ENCODE measurements around the gene ADAMTS7.
"Not testable (repeated sequence)": the region's sequence is repeated elsewhere in the genome, so short reads cannot be mapped to it uniquely, and the experiment has no call there.

Gene ADAMTS7

DNA sequence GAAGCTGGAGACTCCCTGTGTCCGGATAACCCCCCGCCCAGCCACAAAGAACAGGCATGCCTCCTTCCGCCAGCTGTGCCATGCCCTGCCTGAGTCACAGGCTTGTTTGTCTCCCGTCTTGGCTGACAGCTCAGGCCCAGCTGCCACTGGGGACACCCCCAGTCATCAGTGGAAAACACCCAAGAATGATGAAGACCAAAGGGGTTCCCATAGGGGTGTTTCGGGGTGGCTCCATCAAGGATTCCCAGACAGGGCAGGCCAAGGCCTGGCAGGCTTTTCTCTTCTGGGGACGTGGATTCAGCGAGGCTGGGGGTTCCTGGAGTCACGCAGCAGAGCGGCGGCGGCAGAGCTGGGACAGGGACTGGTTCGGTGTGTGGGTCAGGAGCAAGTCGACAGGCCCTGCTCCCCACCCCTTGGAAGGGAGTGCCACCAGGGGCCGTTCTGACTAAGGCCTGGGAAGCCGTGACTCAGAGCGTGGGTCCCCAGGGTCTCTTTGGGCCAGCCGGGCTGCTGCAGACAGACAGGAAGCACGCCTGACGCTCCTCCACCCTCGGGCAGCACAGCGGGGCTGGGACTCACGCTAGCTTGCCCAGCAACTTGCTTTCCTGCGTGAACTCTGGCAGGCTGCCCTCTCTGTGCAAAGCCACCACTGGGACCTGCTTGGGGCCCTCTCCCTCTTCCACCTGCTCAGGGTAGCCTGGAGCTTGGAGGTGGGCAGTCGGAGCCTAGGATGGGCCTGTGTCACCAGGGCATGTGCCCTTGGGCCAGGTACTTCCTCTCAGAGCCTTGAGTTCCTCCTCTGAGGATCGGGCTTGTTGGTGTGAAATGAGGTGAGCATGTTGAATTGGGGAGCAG, 54.3 kb downstream of the ADAMTS7 start:
- Mint-ChIP-seq H3K4me3 (peak overlapping the region; percentile 74), H3K4me1 (peaks cover 61% of the 10 kb centered on the region), H3K27ac (peak overlapping the region; percentile 96)
- not testable (repeated sequence) for H3K36me3 Mint-ChIP-seq, H3K9me3 Mint-ChIP-seq, H3K27me3 Mint-ChIP-seq
- ATAC-seq = peak; percentile 89

- ATAC-seq = peak; percentile 51
These were observed 55.2 kb downstream of the ADAMTS7 start for GRCh38 chr15:78755900-78756591.

DNA sequence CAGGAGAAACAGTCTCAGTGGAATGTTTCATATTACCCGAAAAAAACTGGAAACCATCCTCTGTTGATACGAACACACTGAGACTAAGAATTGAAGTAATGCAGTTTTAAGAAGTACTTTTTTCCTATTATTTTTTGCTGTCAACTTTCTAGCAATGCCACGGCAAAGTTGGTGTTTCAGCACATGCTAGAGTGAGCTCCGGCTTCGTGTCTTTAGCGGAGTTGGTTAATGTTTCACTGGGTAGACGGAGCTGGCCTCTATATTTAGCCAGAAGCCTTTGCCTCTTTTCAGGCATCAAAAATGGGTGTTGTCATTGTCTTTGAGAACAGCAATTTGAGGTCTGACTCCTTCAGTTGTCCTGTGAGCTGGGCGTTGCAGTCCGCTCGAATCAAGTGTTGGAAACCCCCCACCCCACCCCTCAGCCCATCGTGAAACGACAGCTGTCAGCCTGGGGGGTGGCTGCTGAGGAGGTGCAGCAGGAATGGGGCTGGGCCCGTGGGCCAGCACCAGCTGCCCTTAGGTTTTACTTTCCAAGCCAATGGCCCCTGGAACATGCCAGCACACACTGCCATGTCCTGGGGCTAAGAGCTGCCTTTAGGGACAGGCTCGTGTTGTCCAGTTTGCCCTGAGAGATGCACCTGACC, 56.5 kb downstream of the ADAMTS7 start:
- H3K4me3 Mint-ChIP-seq, H3K36me3 Mint-ChIP-seq, H3K27me3 Mint-ChIP-seq, H3K27ac Mint-ChIP-seq, H3K9me3 Mint-ChIP-seq, ATAC-seq: not testable (repeated sequence)
- peaks cover 50% of the 10 kb centered on the region for H3K4me1 Mint-ChIP-seq

More at GRCh38 chr15:78755900-78756591, 55.2 kb downstream of the ADAMTS7 start:
- Mint-ChIP-seq H3K4me1 (peaks cover 56% of the 10 kb centered on the region), H3K27ac (peak overlapping the region; percentile 96), H3K4me3 (peak overlapping the region; percentile 61)
- H3K9me3 Mint-ChIP-seq, H3K27me3 Mint-ChIP-seq, H3K36me3 Mint-ChIP-seq: not testable (repeated sequence)

- not testable (repeated sequence) for H3K9me3 Mint-ChIP-seq
These were observed 57.3 kb downstream of the ADAMTS7 start for GRCh38 chr15:78753751-78754535.

DNA sequence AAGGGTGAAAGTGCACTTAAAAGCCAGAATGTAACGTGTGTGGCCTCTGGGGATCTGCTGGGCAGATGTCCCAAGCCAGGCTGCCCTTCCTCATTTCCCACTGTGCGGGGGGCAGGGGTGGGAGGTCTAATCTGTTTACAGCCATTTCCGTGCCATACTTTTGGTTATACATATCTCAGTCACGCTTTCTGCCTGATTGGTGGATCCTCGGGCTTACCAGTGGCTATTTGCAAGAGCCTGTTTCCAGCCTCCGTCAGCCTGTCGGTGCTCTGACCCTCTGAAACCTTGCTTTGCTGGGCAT, 58.0 kb downstream of the ADAMTS7 start:
- H3K9me3 Mint-ChIP-seq, H3K36me3 Mint-ChIP-seq, ATAC-seq, H3K27ac Mint-ChIP-seq, H3K27me3 Mint-ChIP-seq, H3K4me3 Mint-ChIP-seq: not testable (repeated sequence)
- H3K4me1 Mint-ChIP-seq = peaks cover 38% of the 10 kb centered on the region

More at GRCh38 chr15:78753751-78754535, 57.3 kb downstream of the ADAMTS7 start:
- H3K36me3 Mint-ChIP-seq, H3K27me3 Mint-ChIP-seq, H3K4me3 Mint-ChIP-seq, ATAC-seq, H3K27ac Mint-ChIP-seq: not testable (repeated sequence)
- peaks cover 44% of the 10 kb centered on the region for H3K4me1 Mint-ChIP-seq

DNA sequence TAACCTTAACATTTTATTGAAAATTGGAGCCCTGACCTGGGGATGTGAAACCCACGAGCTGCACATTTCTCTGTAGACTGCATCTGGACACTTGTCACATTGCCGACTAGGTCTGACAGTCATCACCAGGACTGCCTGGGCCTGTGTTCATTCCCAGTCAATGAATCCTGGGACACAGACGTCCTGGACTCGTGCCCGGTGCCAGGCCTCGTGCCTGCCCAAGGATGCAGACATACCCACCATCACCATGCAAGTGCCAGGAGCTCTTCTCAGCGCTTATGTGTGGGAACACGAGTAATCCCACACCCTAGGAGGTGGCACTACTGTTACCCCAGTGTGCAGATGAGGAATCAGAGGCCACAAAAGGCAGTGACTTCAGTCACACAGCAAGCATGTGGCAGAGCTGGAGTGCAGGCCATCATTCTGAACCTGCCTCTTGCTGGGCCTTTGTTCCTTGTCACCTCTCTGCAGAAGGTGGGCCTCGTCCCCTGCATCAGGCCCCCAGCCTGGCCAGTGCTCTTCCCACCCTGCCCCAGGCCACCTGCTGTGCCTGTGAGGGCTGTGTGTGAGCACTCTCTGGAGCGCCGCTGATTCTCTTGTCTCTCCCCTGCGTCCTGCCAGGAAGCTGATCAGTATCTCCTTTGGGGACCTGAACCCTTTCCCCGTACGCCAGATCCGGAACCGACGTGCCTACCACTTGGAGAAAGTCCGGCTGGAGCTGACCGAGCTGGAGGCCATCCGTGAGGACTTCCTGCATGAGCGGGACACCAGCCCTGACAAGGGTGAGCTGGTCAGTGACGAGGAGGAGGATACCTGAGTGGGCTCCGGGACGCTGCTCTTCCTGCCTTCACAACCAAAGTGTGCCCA, 58.5 kb downstream of the ADAMTS7 start:
- H3K27me3 Mint-ChIP-seq = no peaks in the 10 kb centered on the region
- H3K27ac Mint-ChIP-seq = no peak overlapping the region
- ATAC-seq = no peak
- H3K9me3 Mint-ChIP-seq = no peaks in the 10 kb centered on the region
- peaks cover 32% of the 10 kb centered on the region for H3K4me1 Mint-ChIP-seq
- no peak overlapping the region for H3K4me3 Mint-ChIP-seq
- H3K36me3 Mint-ChIP-seq = no peaks in the 10 kb centered on the region

DNA sequence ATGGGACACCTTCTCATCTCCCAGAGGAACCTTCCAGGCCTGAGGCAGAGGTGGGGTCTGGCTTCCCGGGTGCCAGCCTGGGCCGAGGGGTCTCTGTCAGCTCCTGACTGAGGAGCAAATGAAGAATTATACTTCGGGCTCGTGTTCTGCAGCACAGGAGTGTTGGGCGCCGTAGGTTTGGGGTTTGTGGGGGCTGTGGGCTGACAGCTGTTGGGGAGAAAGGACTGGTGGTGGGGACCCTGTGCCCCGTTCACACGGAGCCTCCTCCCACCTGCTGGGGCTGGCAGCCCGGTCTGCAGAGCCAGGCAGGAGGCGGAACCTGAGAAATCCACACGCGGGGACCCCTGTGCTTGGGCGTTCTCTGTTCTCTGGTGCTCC, 59.7 kb downstream of the ADAMTS7 start:
- Mint-ChIP-seq H3K36me3 (no peaks in the 10 kb centered on the region), H3K27me3 (no peaks in the 10 kb centered on the region), H3K4me3 (no peak overlapping the region), H3K4me1 (peaks cover 20% of the 10 kb centered on the region), H3K27ac (no peak overlapping the region), H3K9me3 (no peaks in the 10 kb centered on the region)
- ATAC-seq = no peak

- H3K27ac Mint-ChIP-seq = peak overlapping the region; percentile 77
- ATAC-seq = peak; percentile 97
- not testable (repeated sequence) for H3K9me3 Mint-ChIP-seq
These were observed 60.2 kb downstream of the ADAMTS7 start for GRCh38 chr15:78750974-78751601.

DNA sequence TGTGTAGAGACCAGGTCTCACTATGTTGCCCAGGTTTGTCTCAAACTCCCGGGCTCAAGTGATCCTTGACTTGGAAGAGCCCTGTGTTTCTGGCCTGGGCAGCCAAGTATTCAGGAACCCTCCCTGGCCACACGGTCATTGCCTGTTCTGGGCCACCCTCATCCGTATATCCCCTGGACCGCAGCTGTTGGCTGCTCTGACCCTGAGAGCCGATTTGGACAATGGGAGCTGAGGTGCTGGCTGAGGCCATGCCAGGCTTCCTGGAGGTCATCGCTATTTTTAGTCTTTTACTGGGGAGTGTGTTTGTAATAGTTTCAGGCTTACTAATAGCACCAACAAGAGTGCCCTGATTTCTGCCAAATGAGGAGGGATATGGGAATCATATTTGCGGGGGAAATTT, 60.7 kb downstream of the ADAMTS7 start:
- H3K4me1 Mint-ChIP-seq = peaks cover 12% of the 10 kb centered on the region
- H3K27me3 Mint-ChIP-seq = no peaks in the 10 kb centered on the region
- ATAC-seq = no peak
- H3K9me3 Mint-ChIP-seq = no peaks in the 10 kb centered on the region
- peak overlapping the region; percentile 77 for H3K27ac Mint-ChIP-seq
- H3K4me3 Mint-ChIP-seq = peak overlapping the region; percentile 72
- H3K36me3 Mint-ChIP-seq = no peaks in the 10 kb centered on the region

More at GRCh38 chr15:78750974-78751601, 60.2 kb downstream of the ADAMTS7 start:
- Mint-ChIP-seq H3K4me1 (peaks cover 16% of the 10 kb centered on the region), H3K4me3 (peak overlapping the region; percentile 72)
- H3K36me3 Mint-ChIP-seq, H3K27me3 Mint-ChIP-seq: not testable (repeated sequence)

- no peaks in the 10 kb centered on the region for H3K27me3 Mint-ChIP-seq
- H3K4me3 Mint-ChIP-seq = no peak overlapping the region
- H3K36me3 Mint-ChIP-seq = no peaks in the 10 kb centered on the region
- no peak for ATAC-seq
- H3K4me1 Mint-ChIP-seq = peaks cover 12% of the 10 kb centered on the region
- H3K9me3 Mint-ChIP-seq = no peaks in the 10 kb centered on the region
- H3K27ac Mint-ChIP-seq = no peak overlapping the region
These were observed 61.4 kb downstream of the ADAMTS7 start for GRCh38 chr15:78749831-78750230.

DNA sequence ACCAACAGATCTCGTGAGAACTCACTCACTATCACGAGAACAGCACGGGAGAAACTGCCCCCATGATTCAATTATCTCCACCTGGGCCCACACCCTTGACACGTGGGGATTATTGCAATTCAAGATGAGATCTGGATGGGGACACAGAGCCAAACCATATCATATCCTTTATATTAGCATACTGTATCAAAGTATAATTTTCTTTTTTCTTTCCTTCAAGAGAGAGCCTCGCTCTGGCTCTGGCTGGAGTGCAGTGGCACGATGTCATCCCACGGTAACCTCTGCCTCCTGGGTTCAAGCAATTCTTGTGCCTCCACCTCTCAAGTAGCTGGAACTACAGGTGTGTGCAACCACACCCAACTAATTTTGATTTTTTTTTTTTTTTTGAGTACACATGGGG, 63.4 kb downstream of the ADAMTS7 start:
- H3K27me3 Mint-ChIP-seq, H3K4me3 Mint-ChIP-seq, ATAC-seq, H3K9me3 Mint-ChIP-seq, H3K27ac Mint-ChIP-seq, H3K36me3 Mint-ChIP-seq: not testable (repeated sequence)
- H3K4me1 Mint-ChIP-seq = peaks cover 12% of the 10 kb centered on the region

DNA sequence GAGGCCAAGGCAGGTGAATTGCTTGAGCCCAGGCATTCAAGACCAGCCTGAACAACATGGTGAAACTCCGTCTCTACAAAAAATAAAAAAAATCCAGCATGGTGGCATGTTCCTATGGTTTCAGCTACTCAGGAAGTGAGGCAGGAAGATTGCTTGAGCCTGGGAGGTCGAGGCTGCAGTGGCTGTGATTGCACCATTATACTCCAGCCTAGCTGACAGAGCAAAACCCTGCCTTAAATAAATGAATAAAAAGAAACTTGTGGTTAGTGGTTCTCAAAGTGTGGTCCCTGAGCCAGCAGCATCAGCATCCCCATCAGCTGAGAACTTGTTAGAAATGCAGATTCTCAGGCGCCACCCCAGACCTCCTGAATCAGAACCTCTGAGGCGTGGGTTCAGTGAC, 69.6 kb downstream of the ADAMTS7 start:
- not testable (repeated sequence) for H3K9me3 Mint-ChIP-seq, H3K27ac Mint-ChIP-seq, H3K4me3 Mint-ChIP-seq, ATAC-seq, H3K36me3 Mint-ChIP-seq
- H3K27me3 Mint-ChIP-seq = peaks cover 23% of the 10 kb centered on the region
- H3K4me1 Mint-ChIP-seq = peaks cover 16% of the 10 kb centered on the region

DNA sequence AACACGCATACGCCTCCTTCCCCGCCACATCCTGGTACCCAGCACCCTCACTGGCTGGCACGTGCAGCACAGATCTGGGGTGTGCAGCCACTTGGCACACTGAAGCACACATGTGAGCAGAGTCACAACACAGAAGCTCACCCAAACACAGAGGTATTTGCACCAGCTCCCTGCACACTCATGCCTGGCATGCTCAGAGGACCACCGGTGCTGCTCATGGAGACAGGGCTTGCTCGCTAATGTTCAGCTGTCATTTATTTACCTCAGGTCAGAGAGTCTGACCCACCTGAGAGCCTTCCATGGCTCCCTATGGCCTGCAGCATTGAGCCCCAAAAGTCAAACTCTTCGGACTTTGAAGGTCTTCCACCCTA, 70.4 kb downstream of the ADAMTS7 start:
- Mint-ChIP-seq H3K27ac (no peak overlapping the region), H3K9me3 (no peaks in the 10 kb centered on the region), H3K4me1 (peaks cover 16% of the 10 kb centered on the region)

More for the DNA sequence above, 70.4 kb downstream of the ADAMTS7 start:
- ATAC-seq = no peak
- Mint-ChIP-seq H3K4me3 (no peak overlapping the region), H3K27me3 (peaks cover 23% of the 10 kb centered on the region), H3K36me3 (no peaks in the 10 kb centered on the region)
